Gastrocnemius medialis (tissue), 4 donors: ENCODE measurements around the gene KLF15. TPM values are rescaled to one million over a fixed set of nuclear protein-coding genes. Genes with fewer than 3 reads are reported as not detected.
A peak's percentile ranks its signal among the peaks of the same experiment; 100 is the strongest.

Experiments
- ATAC-seq, 2 donors: fragments of 150-250 bp; one replicate each; pipeline ENCODE4 v1.9.1; 2016
- DNase-seq, 2 donors: peaks; one replicate each; pipeline ENCODE4 v3.0.0-alpha.2; 2019
- H3K27ac ChIP-seq, 4 donors: fragments of 200-600 bp; sonication (generic); 1 replicate in 1 of 4; 2 replicates in 3 of 4; pipeline ENCODE4 v1.5.1; 2016 to 2018; ENCODE audit warnings: mild to moderate bottlenecking in 2 of 4, moderate library complexity in 1 of 4
- H3K27me3 ChIP-seq, 3 donors: fragments of 200-600 bp; sonication (generic) in 2 of 3; 1 replicate in 1 of 3; 2 replicates in 2 of 3; pipeline versions ENCODE4 v1.5.1 to v1.6.0; 2016 to 2019; ENCODE audit warnings: mild to moderate bottlenecking in 1 of 3, moderate library complexity in 1 of 3
- H3K36me3 ChIP-seq, 2 donors: fragments of 200-600 bp; sonication (generic) in 1 of 2; one replicate each; pipeline ENCODE4 v1.5.1; 2017 to 2018
- H3K4me1 ChIP-seq, 2 donors: fragments of 200-600 bp; sonication (generic) in 1 of 2; one replicate each; pipeline ENCODE4 v1.5.1; 2016 to 2017; ENCODE audit warnings: mild to moderate bottlenecking in 2 of 2
- H3K4me3 ChIP-seq, 4 donors: fragments of 200-600 bp; sonication (generic) in 3 of 4; 1 replicate in 1 of 4; 2 replicates in 3 of 4; pipeline ENCODE4 v1.5.1; 2016 to 2019; ENCODE audit warnings: mild to moderate bottlenecking in 2 of 4
- H3K9me3 ChIP-seq, 3 donors: fragments of 200-600 bp; sonication (generic) in 2 of 3; 1 replicate in 1 of 3; 2 replicates in 2 of 3; pipeline ENCODE4 v1.5.1; 2016 to 2019
- POLR2A ChIP-seq, 2 donors: fragments of 450-650 bp; IDR thresholded peaks; one replicate each; pipeline ENCODE4 v1.6.1; 2017; ENCODE audit warnings: antibody characterized with exemption in 2 of 2, mild to moderate bottlenecking in 2 of 2, moderate library complexity in 2 of 2
- in situ Hi-C, 4 donors: fragments of 200-750 bp; cut with MboI; loops; one replicate each; pipeline versions ENCODE4 v1.15.0 to v1.8.0; 2017; ENCODE audit warnings: low sequenced_read_pairs in 4 of 4
- intact Hi-C: fragments of 100-400 bp; cut with DNase I; formaldehyde crosslinking; loops from one replicate; pipeline ENCODE4 v1.15.1; 2023; ENCODE audit warnings: low total_unique reads
- total RNA-seq, 4 donors: library from RNA; depleted of rRNA; stranded (reverse); fragments of >200 nt; gene quantifications; one replicate each; pipeline versions ENCODE4 v1.1.0 to v1.2.3, GENCODE V29; 2016
- TF ChIP-seq, protein P1 (sequence below), 5 experiments: fragments of 450-650 bp in 3 of 5; fragments of 200-600 bp in 2 of 5; sonication (generic) in 2 of 5; IDR thresholded peaks in 4 of 5; conservative IDR thresholded peaks in 1 of 5; 1 replicate in 4 of 5; 2 replicates in 1 of 5; pipeline ENCODE4 v1.5.1; 2016 to 2019; ENCODE audit warnings: antibody characterized with exemption in 5 of 5, mild to moderate bottlenecking in 3 of 5, moderate library complexity in 3 of 5

The KLF15 gene
- total RNA-seq, 4 donors from 2014 or later = 75.1 to 157 (median 106) TPM

DNA sequence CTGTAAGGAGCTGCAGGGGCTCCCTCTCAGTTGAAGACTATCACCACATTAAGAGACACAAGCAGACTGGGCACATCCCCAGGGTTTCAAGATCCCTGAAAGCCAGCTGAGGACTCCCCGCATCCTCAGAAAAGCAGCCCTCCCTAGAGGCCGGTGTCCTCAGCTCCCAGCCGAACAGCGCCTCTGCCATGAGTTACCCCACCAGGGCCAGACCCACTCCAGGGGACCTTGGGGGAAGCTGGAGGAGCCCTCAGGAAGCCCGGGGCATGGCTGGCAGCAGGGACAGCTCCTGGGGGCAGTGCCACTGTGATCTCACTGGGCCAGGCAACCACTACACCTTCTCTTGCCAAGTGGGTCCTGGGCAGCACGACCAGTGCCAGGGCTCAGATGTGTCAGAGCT lies 8.1 kb downstream of the KLF15 start:
- intact Hi-C loops = no loop called here
- H3K27ac ChIP-seq = peak overlapping the region; percentile 91 to 99 (median 98)
- no peak for ATAC-seq

GRCh38 chr3:126348308-126348920 lies 8.8 kb downstream of the KLF15 start:
- peaks cover 0 to 19% of the 10 kb centered on the region in 2 donors for H3K36me3 ChIP-seq
- TF ChIP-seq, protein P1, sequence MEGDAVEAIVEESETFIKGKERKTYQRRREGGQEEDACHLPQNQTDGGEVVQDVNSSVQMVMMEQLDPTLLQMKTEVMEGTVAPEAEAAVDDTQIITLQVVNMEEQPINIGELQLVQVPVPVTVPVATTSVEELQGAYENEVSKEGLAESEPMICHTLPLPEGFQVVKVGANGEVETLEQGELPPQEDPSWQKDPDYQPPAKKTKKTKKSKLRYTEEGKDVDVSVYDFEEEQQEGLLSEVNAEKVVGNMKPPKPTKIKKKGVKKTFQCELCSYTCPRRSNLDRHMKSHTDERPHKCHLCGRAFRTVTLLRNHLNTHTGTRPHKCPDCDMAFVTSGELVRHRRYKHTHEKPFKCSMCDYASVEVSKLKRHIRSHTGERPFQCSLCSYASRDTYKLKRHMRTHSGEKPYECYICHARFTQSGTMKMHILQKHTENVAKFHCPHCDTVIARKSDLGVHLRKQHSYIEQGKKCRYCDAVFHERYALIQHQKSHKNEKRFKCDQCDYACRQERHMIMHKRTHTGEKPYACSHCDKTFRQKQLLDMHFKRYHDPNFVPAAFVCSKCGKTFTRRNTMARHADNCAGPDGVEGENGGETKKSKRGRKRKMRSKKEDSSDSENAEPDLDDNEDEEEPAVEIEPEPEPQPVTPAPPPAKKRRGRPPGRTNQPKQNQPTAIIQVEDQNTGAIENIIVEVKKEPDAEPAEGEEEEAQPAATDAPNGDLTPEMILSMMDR (IDR thresholded peaks at IDR 0.05 in 4 of 5, conservative IDR thresholded peaks at IDR 0.05 in 1 of 5) = peak in 3 of 5 experiments; percentile 27 to 49 (median 38)
- TF ChIP-seq POLR2A (IDR thresholded peaks at IDR 0.05) = no peak
- no peak overlapping the region for H3K4me3 ChIP-seq
- in situ Hi-C loops (no loop called here), intact Hi-C loops (no loop called here)
- H3K4me1 ChIP-seq = peaks cover 76 to 86% of the 10 kb centered on the region in 2 donors
- no peak for ATAC-seq
- H3K9me3 ChIP-seq = no peaks in the 10 kb centered on the region
- DNase-seq = peak in 1 of 2 donors; percentile 19
- H3K27me3 ChIP-seq = no peaks in the 10 kb centered on the region
- peak overlapping the region; percentile 91 to 99 (median 98) for H3K27ac ChIP-seq

More for the DNA sequence above, 8.1 kb downstream of the KLF15 start:
- H3K4me3 ChIP-seq = peak overlapping the region in 1 of 4 donors; percentile 35
- H3K27me3 ChIP-seq = no peaks in the 10 kb centered on the region
- no peak for TF ChIP-seq POLR2A (IDR thresholded peaks at IDR 0.05)
- TF ChIP-seq, protein P1 (IDR thresholded peaks at IDR 0.05 in 4 of 5, conservative IDR thresholded peaks at IDR 0.05 in 1 of 5) = no peak
- in situ Hi-C loops = no loop called here
- H3K4me1 ChIP-seq = peaks cover 83 to 92% of the 10 kb centered on the region in 2 donors
- DNase-seq = peak; percentile 2 to 17
- H3K36me3 ChIP-seq = peaks cover 0 to 19% of the 10 kb centered on the region in 2 donors
- H3K9me3 ChIP-seq = no peaks in the 10 kb centered on the region

- DNase-seq = peak; percentile 42 to 56
- Histone ChIP-seq H3K36me3 (peaks cover 0 to 19% of the 10 kb centered on the region in 2 donors), H3K4me1 (peaks cover 69 to 87% of the 10 kb centered on the region in 2 donors), H3K27ac (peak overlapping the region; percentile 91 to 99 (median 98)), H3K27me3 (no peaks in the 10 kb centered on the region), H3K9me3 (no peaks in the 10 kb centered on the region), H3K4me3 (no peak overlapping the region)
- intact Hi-C loops = no loop called here
- no peak for TF ChIP-seq POLR2A (IDR thresholded peaks at IDR 0.05)
- TF ChIP-seq, protein P1 (IDR thresholded peaks at IDR 0.05 in 4 of 5, conservative IDR thresholded peaks at IDR 0.05 in 1 of 5) = no peak
- ATAC-seq = peak; percentile 24 to 61
- in situ Hi-C loops = no loop called here
Observed at GRCh38 chr3:126347543-126348161, 9.6 kb downstream of the KLF15 start.

- TF ChIP-seq, protein P1 (IDR thresholded peaks at IDR 0.05 in 4 of 5, conservative IDR thresholded peaks at IDR 0.05 in 1 of 5) = no peak
- TF ChIP-seq POLR2A (IDR thresholded peaks at IDR 0.05) = no peak
Observed at GRCh38 chr3:126346466-126346865, 10.7 kb downstream of the KLF15 start.

More at GRCh38 chr3:126346466-126346865, 10.7 kb downstream of the KLF15 start:
- in situ Hi-C loops = no loop called here
- H3K36me3 ChIP-seq = peaks cover 0 to 9% of the 10 kb centered on the region in 2 donors
- H3K27ac ChIP-seq = peak overlapping the region; percentile 91 to 99 (median 98)
- H3K27me3 ChIP-seq = no peaks in the 10 kb centered on the region
- intact Hi-C loops = no loop called here
- DNase-seq = peak in 1 of 2 donors; percentile 9
- no peaks in the 10 kb centered on the region for H3K9me3 ChIP-seq
- no peak overlapping the region for H3K4me3 ChIP-seq
- no peak for ATAC-seq
- H3K4me1 ChIP-seq = peaks cover 57 to 75% of the 10 kb centered on the region in 2 donors
